ENCODE measurements around the gene HFE. TPM values are rescaled to one million over a fixed set of nuclear protein-coding genes. Genes with fewer than 3 reads are reported as not detected.

The HFE gene
- total and polyA plus RNA-seq, 10 of the 15 experiments (the other 5 are each of a cell fraction or from before 2014, with no cell fraction given): 0.52 to 5.9 (median 1.7) TPM

DNA sequence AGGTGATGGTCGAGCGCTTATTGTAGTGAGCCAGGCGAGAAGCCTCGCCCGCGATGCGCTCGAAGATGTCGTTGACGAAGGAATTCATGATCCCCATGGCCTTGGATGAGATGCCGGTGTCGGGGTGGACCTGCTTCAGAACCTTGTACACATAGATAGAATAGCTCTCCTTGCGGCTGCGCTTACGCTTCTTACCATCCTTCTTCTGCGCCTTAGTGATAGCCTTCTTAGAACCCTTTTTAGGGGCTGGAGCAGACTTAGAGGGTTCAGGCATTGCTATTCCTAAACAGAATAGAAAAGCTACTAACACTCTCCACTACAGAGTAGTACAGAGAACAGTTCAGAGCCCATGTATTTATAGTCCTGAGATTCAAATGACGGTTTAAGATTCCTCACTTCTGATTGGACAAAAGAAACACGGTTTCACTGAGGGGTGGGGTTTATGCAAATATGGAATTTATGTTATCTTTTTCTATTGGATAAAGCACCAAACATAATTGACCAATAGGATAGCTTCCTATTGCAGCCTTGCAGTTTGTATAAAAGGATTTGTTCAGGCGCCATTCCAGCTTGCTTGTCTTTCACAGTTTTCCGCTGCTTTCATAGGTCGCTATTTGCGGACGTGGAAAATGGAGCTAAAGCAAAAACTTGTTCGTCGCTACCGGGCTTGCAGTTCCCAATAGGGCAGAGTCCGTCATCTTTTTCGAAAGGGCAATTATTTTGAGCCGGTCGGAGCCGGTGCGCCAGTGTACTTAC is 43.7 kb upstream of the HFE start:
- Histone ChIP-seq H3K4me3 (peak overlapping the region; percentile 64; the same call in 1 of the 2 replicates), H3K36me3 (ENCODE audit: control insufficient read depth in 2 of 2, insufficient read depth in 2 of 2, low read length in 1 of 2) (no peaks in the 10 kb centered on the region), H3K27ac (ENCODE audit: control insufficient read depth, insufficient read depth) (peak overlapping the region; percentile 97), H3K4me1 (ENCODE audit: control insufficient read depth, insufficient read depth, low read length) (peaks cover 21% of the 10 kb centered on the region), H3K27me3 (replicated peaks in 1 of 2; ENCODE audit: control insufficient read depth in 2 of 2, insufficient read depth in 2 of 2, low read length in 1 of 2) (no peaks in the 10 kb centered on the region), H3K79me2 (ENCODE audit: control insufficient read depth, insufficient read depth, low read length) (no peaks in the 10 kb centered on the region), H3K9me3 (replicated peaks; ENCODE audit: control insufficient read depth, insufficient read depth, low read length) (no peaks in the 10 kb centered on the region), H4K20me1 (ENCODE audit: control insufficient read depth, insufficient read depth) (no peaks in the 10 kb centered on the region), H2AFZ (ENCODE audit: control insufficient read depth, low read depth, low read length) (peak overlapping the region; percentile 54), H3K9ac (ENCODE audit: control insufficient read depth, insufficient read depth, low read length) (peak overlapping the region; percentile 88), H3K4me2 (ENCODE audit: control insufficient read depth, insufficient read depth) (peak overlapping the region; percentile 81)
- intact Hi-C loops (cut with micrococcal nuclease; ENCODE audit: unreplicated experiment) (loop anchor here (1.0 to 2.0 kb wide), 3 partner anchors 10 to 1089 kb away; a partner anchor contains a TSS), in situ Hi-C loops (cut with MboI) (no loop called here)
- SMC1A ChIA-PET (ENCODE audit: uncharacterized antibody, unreplicated experiment): interaction anchor here (0.7 to 4.2 kb wide), 12 partner anchors 10 to 1102 kb away, joined by 3 to 39 read pairs (median 4); a partner anchor contains a TSS
- TSS peak; percentile 100 for BruUV-seq (replicated peaks)
- POLR2A ChIA-PET: interaction anchor here (0.8 to 2.2 kb wide), 22 partner anchors 9 to 1849 kb away, joined by 3 to 128 read pairs (median 3); a partner anchor contains a TSS
- FAIRE-seq: peak; percentile 66
- DNase-seq (ENCODE audit: low read depth, low spot score): peak; percentile 96
- WGBS (ENCODE audit: insufficient coverage, insufficient replicate concordance, low lambda C conversion rate, missing lambda C conversion rate): 5% methylated on average over 32 of the region's 32 CpGs
- peak; percentile 72 for ATAC-seq
- RAD21 ChIA-PET (ENCODE audit: unreplicated experiment): interaction anchor here (0.7 to 2.4 kb wide), 10 partner anchors 11 to 1089 kb away, joined by 3 to 38 read pairs (median 4); a partner anchor contains a TSS
- CTCF ChIA-PET: interaction anchor here (0.8 to 2.1 kb wide), 9 partner anchors 10 to 1096 kb away, joined by 3 to 18 read pairs (median 4); a partner anchor contains a TSS
- TF ChIP-seq, protein P1, sequence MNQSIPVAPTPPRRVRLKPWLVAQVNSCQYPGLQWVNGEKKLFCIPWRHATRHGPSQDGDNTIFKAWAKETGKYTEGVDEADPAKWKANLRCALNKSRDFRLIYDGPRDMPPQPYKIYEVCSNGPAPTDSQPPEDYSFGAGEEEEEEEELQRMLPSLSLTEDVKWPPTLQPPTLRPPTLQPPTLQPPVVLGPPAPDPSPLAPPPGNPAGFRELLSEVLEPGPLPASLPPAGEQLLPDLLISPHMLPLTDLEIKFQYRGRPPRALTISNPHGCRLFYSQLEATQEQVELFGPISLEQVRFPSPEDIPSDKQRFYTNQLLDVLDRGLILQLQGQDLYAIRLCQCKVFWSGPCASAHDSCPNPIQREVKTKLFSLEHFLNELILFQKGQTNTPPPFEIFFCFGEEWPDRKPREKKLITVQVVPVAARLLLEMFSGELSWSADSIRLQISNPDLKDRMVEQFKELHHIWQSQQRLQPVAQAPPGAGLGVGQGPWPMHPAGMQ (IDR thresholded peaks at IDR 0.05; ENCODE audit: borderline replicate concordance): no peak
- peak; percentile 94 for TF ChIP-seq POLR2AphosphoS5 (IDR thresholded peaks at IDR 0.05; ENCODE audit: low read length)
- TF ChIP-seq NFYB (IDR thresholded peaks at IDR 0.05; ENCODE audit: insufficient read depth, low read depth, low read length): peak; percentile 91
- peak; percentile 86; the same call in 1 of the 2 replicates for TF ChIP-seq CHD1 (IDR thresholded peaks at IDR 0.05; ENCODE audit: low read depth, low read length)
- TF ChIP-seq GABPA (IDR thresholded peaks at IDR 0.05; ENCODE audit: low read depth): no peak
- TF ChIP-seq BCL11A (IDR thresholded peaks at IDR 0.05; ENCODE audit: low read depth, low read length): no peak
- TF ChIP-seq KAT2A (conservative IDR thresholded peaks at IDR 0.05; ENCODE audit: control insufficient read depth, low read depth, low read length): peak; percentile 77
- TF ChIP-seq POLR2AphosphoS2 (IDR thresholded peaks at IDR 0.05; ENCODE audit: low read depth, low read length): peak; percentile 85
- peak; percentile 84 for TF ChIP-seq YY1 (IDR thresholded peaks at IDR 0.05; ENCODE audit: low read depth, low read length)
- TF ChIP-seq, protein P2, sequence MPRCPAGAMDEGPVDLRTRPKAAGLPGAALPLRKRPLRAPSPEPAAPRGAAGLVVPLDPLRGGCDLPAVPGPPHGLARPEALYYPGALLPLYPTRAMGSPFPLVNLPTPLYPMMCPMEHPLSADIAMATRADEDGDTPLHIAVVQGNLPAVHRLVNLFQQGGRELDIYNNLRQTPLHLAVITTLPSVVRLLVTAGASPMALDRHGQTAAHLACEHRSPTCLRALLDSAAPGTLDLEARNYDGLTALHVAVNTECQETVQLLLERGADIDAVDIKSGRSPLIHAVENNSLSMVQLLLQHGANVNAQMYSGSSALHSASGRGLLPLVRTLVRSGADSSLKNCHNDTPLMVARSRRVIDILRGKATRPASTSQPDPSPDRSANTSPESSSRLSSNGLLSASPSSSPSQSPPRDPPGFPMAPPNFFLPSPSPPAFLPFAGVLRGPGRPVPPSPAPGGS (IDR thresholded peaks at IDR 0.05; ENCODE audit: borderline replicate concordance, insufficient read depth, low read depth, low read length, poor library complexity, severe bottlenecking): no peak
- no peak for TF ChIP-seq MEF2A (IDR thresholded peaks at IDR 0.05; ENCODE audit: insufficient read depth, low read depth, low read length)
- TF ChIP-seq FOS (IDR thresholded peaks at IDR 0.05; ENCODE audit: borderline replicate concordance, extremely low read depth, insufficient read length): peak; percentile 61
- peak; percentile 89 for TF ChIP-seq SP1 (IDR thresholded peaks at IDR 0.05; ENCODE audit: low read depth, low read length)
- TF ChIP-seq, protein P3, sequence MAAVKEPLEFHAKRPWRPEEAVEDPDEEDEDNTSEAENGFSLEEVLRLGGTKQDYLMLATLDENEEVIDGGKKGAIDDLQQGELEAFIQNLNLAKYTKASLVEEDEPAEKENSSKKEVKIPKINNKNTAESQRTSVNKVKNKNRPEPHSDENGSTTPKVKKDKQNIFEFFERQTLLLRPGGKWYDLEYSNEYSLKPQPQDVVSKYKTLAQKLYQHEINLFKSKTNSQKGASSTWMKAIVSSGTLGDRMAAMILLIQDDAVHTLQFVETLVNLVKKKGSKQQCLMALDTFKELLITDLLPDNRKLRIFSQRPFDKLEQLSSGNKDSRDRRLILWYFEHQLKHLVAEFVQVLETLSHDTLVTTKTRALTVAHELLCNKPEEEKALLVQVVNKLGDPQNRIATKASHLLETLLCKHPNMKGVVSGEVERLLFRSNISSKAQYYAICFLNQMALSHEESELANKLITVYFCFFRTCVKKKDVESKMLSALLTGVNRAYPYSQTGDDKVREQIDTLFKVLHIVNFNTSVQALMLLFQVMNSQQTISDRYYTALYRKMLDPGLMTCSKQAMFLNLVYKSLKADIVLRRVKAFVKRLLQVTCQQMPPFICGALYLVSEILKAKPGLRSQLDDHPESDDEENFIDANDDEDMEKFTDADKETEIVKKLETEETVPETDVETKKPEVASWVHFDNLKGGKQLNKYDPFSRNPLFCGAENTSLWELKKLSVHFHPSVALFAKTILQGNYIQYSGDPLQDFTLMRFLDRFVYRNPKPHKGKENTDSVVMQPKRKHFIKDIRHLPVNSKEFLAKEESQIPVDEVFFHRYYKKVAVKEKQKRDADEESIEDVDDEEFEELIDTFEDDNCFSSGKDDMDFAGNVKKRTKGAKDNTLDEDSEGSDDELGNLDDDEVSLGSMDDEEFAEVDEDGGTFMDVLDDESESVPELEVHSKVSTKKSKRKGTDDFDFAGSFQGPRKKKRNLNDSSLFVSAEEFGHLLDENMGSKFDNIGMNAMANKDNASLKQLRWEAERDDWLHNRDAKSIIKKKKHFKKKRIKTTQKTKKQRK (IDR thresholded peaks at IDR 0.05; ENCODE audit: low read depth, low read length): no peak
- TF ChIP-seq, protein P4, sequence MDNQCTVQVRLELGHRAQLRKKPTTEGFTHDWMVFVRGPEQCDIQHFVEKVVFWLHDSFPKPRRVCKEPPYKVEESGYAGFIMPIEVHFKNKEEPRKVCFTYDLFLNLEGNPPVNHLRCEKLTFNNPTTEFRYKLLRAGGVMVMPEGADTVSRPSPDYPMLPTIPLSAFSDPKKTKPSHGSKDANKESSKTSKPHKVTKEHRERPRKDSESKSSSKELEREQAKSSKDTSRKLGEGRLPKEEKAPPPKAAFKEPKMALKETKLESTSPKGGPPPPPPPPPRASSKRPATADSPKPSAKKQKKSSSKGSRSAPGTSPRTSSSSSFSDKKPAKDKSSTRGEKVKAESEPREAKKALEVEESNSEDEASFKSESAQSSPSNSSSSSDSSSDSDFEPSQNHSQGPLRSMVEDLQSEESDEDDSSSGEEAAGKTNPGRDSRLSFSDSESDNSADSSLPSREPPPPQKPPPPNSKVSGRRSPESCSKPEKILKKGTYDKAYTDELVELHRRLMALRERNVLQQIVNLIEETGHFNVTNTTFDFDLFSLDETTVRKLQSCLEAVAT (IDR thresholded peaks at IDR 0.05): peak; percentile 11

Data from GM12878 (cell line).